NCI-H146 treated with DMSO at 0.1 percent for 48 hours (cell line): ENCODE results near the gene KLHL22.
"Not testable (repeated sequence)": the region's sequence is repeated elsewhere in the genome, so short reads cannot be mapped to it uniquely, and the experiment has no call there.

Source experiments
- DNase-seq: peaks from one replicate; lab custom pipeline; 2025; ENCODE audit not compliant: unreplicated experiment; lab: John Stamatoyannopoulos, UW

Gene KLHL22

GRCh38 chr22:20402960-20403778 lies 92.4 kb downstream of the KLHL22 start:
- DNase-seq = no peak

DNA sequence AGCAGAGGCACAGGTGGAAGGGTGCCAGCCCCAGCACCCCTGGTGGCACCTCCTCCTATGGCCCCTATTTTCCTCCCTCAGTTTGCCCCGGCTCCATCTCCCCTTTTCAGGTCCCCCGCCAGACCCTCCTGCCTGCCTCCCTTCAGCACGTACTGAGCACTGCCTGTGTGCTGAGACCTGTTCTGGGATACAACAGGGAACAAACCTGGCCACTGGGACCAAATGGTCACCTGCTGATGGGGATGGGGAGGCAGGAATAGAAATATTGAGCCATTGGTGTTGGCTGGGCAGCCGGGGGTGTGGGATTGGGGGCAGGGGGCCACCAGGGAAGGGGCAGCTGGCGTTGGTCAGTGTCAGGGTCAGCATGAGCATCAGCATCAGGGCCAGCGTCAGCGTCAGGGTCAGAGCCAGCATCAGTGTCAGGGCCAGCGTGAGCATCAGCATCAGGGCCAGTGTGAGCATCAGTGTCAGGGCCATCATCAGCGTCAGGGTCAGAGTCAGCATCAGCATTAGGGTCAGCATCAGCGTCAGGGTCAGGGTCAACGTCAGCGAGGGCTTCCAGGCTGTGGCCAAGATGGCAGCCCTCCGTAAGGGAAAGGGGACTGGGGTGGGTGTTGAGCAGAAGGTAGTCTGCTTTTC lies 94.1 kb downstream of the KLHL22 start:
- no peak for DNase-seq

GRCh38 chr22:20400606-20401375 lies 94.8 kb downstream of the KLHL22 start:
- DNase-seq = no peak

DNA sequence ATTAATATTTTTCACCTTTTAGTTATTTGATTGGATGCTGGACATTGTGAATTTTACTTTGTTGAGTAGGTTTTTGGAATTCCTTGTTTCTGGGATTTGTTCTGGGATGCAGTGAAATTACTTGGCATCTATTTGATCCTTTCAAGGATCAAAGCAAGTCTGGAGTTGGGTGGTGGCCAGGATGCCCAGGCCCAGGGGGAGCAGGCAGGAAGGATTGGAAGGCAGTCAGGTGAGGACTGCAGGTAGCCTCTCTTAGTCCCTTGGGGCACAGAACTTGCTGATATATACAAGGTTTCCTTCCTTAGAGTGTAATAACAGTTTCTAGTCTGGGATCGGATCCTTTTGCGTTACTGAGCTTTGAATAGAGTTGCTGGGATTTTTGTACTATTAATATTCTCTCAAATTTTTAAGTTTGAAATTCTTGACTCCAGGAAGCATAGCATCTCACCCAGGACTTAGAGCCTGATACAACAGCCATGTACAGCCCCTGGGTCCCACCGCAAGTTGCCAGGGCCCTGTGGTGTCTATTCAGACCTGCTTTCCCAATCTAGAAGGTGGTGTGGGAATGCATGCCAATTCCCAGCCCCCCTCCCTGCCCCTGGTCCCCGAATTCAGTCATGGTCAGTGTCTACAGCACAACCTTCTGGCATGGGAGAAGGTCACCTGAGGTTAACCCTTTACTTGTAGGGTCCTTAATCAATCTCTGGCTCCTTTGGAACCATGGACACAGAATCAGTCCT lies 95.6 kb downstream of the KLHL22 start:
- no peak for DNase-seq

DNA sequence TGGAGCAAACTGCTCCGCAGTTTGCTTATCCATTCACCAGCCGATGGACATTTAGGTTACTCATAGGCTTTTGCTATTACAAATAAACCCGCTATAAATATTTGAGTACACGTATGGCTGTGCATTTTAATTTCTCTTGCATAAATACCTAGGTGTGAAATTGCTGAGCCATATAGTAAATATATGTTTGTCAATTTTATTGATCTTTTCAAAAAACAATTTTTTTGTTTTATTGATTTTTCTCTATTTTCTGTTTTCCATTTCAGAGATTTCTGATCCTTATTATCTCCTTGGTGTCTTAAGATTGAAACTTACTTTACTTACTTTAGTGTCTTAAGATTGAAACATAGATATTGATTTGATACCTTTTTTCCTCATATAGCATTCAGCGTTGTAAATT lies 97.2 kb downstream of the KLHL22 start:
- no peak for DNase-seq

DNA sequence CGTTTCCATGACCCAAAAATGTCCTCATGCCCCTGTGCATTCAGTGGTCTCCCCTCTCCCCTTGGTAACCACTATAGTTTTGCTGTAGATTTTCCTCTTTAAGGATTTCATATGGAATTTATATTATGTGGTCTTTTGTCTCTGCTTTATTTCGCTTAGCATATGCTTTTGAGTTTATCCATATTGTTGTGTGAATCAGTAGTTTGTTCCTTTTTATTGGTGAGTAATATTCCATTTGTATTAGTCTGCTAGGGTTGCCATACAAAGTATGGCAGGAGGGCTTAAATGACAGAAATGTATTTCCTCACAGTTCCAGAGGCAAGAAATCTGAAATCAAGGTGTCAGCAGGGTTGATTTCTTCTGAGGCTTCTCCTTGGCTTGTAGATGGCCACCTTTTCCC lies 98.1 kb downstream of the KLHL22 start:
- no peak for DNase-seq

DNA sequence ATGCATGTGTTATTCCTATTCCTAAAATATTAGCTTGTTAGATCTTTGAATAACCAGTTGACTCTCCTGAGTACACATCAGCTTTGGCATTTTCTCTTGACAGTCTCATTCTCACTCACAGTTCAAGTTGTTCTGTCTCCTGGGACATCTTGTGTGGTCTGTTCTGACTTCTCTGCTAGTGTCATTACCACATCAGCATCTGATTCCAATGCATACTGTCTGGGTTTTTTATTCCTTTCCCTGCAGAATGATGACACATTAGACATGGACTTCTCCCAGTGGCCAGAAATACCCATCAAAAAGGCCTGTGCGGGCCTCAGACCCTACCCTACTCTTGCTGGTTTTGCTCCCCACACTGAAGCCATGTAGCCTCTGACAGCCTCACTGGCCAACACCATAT lies 99.0 kb downstream of the KLHL22 start:
- DNase-seq = no peak

- no peak for DNase-seq
These were observed 99.7 kb downstream of the KLHL22 start for GRCh38 chr22:20395907-20396287.

- no peak for DNase-seq
These were observed 100.3 kb downstream of the KLHL22 start for GRCh38 chr22:20395181-20395906.

DNA sequence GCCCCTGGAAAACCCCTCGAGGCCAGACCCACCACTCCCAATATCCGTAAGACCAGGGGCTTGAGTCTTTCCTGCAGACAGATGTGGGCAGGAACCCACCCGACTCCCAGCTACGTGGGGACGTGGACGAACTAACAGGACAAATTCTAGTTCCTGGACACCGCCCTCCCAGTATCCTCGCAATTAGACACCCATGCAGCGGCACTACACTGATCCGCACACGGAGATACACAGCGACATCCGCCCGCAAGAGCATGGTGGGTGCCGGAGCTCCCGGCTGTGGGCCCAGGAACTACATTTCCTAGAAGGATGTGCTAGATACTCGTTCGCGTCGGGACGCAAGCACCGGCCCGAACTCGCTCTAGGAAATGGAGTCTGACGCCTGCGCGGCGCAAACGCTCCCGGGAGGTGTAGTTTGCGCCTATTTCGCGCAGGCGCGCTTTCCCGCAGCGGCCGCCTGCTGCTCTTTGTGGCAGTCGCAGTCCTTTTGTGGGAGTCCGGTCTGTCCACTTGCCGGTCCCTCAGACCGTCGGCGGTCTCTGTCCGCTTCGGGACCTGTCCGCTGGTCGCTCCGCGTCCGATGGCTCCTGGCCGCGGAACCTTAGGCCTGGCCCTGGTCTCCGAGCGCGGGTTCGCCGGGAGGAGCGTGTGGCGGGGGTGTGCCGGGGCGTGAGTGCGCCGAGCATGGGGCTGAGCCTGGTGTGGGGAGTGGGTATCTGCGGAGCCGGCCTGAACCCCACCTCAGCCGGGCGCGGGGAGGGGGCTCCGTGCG lies 101.7 kb downstream of the KLHL22 start, which contains the start of gene ZNF74:
ZNF74 (plus strand) TSS at position 447 of the 772 bp plus-strand sequence. CDS start 478 bp downstream, outside the sequence.
- peak; percentile 82 for DNase-seq

GRCh38 chr22:20392983-20393704 lies 102.5 kb downstream of the KLHL22 start:
- DNase-seq = no peak

DNA sequence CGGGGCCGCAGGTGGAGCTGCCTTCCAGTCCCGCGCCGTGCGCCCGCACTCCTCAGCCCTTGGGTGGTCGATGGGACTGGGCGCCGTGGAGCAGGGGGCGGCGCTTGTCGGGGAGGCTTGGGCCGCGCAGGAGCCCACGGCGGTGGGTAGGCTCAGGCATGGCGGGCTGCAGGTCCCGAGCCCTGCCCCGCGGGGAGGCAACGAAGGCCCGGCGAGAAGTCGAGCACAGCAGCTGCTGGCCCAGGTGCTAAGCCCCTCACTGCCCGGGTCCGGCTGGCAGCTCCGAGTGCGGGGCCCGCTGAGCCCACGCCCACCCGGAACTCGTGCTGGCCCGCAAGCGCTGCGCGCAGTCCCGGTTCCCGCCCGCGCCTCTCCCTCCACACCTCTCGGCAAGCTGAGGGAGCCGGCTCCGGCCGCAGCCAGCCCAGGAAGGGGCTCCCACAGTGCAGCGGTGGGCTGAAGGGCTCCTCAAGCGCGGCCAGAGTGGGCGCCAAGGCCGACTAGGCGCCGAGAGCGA lies 103.2 kb downstream of the KLHL22 start:
- not testable (repeated sequence) for DNase-seq
